Measurements from ENCODE around the gene PBX4. TPM values are rescaled to one million over a fixed set of nuclear protein-coding genes. Genes with fewer than 3 reads are reported as not detected.
"Not testable (repeated sequence)": the region's sequence is repeated elsewhere in the genome, so short reads cannot be mapped to it uniquely, and the experiment has no call there.

PBX4 gene
- total RNA-seq, 1 experiment from 2014 or later = 2.6 TPM

DNA sequence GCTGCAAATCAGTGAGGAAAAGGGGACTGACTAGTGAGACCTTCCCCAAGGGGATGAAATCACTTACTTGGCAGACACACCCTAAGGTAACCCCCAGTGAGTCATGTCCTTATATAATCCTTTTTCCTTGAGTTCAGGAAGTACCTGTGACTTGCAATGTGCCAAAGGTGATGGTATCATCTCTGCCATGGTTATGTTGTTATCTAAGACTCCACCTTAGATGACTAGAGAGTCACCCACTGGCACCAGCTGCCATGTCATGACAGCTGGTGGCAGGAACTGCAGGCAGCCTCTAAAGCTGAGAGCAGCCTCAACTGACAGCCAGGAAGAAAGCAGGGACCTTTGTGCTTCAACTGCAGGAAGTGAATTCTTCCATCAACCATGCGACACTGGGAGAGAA, 12.5 kb downstream of the PBX4 start:
- DNase-seq (ENCODE audit: low read depth) = peak; percentile 87

DNA sequence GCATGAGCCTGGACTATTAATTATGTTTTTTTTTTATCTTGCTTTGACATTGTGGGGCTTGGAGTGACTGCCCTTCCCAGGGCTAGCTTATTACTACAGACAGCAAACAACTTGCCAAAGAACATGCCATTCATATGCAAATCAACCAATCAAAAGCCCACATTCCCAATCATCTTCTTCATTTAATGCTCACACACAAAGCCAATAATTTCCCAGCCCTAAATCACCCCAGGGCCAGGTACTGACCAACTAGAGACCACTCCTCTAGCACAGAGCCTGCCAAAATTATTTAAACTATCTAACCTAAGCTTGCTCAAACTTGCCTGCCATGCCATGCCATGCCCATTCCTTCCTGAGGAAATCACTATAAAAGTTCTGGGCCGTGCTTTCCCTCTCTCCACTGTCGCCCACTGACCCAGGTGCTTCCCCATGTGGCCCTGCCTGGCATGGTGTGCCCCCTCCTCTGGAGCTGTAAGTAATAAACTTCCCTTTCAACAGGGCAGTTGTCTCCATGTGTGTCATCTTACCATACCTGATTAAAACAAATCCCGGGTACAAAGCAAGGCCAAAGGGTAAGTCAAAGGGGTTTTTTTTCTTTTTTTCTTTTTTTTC, 15.7 kb downstream of the PBX4 start:
- in situ Hi-C loops (cut with HindIII; ENCODE audit: low pct_unique_long_range_greater_than_20kb, low sequenced_read_pairs) = no loop called here
- no peak for DNase-seq (ENCODE audit: low read depth)

More for the DNA sequence above, 12.5 kb downstream of the PBX4 start:
- in situ Hi-C loops (cut with HindIII; ENCODE audit: low pct_unique_long_range_greater_than_20kb, low sequenced_read_pairs) = no loop called here

DNA sequence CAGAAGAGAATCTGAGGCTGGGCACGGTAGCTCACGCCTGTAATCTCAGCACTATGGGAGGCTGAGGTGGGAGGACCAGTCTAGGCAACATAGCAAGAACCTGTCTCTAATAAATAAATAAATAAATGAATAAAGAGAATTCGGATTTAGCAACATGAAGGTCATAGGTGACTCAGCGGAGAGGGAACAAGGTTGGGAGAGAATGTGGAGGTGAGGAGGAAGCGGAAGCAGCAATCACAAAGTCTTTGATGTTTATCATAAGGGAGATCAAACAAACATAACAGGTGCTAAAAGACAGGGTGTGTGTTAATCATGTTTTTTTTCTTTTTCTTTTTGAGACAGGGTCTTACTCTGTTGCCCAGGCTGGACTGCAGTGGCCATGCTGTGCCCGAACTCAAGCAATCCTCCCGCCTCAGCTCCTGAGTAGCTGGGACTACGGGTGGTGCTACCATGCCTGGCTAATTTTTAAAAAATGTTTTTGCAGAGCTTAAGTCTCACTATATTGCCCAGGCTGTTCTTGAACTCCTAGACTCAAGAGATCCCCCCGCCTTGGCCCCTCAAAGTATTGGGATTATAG, 16.3 kb downstream of the PBX4 start:
- no peak for DNase-seq (ENCODE audit: low read depth)
- in situ Hi-C loops (cut with HindIII; ENCODE audit: low pct_unique_long_range_greater_than_20kb, low sequenced_read_pairs) = no loop called here

DNA sequence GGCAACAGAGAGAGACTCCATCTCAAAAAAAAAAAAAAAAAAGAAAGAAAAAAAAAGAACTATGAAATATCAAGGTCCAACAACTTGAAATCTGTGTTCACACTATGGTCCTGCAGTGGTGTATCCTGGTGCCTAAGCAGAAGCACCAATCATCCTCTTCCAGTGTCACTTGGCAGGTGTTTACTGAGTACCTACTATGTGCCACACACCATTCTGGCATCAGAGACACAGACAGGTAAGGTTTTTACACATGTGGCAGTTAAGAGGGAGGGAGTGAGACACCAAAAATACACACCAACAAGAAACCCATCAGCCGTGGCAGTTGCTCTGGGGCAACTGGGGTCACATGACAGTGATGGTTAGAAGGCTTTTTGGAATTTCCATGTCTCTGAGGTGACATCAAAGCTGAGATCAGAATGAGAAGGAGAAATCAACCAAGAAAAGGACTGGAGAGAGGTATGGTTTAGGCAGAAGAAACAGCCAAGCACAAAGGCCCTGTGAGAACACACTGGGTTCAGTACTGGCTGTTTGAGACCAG, 17.6 kb downstream of the PBX4 start:
- in situ Hi-C loops (cut with HindIII; ENCODE audit: low pct_unique_long_range_greater_than_20kb, low sequenced_read_pairs) = no loop called here
- no peak for DNase-seq (ENCODE audit: low read depth)

DNA sequence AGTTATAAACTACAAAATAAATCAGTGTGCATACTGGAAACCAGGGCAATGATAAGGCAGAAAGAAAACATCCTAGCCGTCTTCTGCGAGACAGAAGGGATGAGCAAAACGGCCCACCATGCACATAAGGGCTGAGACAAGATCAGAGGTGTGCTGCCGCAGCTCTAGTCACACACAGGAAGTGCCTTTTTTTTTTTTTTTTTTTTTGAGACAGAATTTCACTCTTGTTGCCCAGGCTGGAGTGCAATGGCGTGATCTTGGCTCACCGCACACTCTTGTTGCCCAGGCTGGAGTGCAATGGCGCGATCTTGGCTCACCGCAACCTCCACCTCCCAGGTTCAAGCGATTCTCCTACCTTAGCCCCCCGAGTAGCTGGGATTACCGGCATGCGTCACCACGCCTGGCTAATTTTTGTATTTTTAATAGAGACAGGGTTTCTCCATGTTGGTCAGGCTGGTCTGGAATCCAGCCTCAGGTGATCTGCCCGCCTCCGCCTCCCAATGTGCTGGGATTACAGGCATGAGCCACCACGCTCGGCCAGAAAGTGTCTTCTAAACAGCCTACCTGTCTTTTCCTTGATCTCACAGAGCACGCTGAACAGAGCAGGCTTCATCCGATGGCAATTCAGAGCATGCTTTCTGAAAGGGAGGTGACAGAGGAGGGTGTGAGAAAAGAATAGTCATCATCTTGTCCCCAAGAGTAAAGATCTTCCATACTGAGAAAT, 19.6 kb downstream of the PBX4 start:
- in situ Hi-C loops (cut with HindIII; ENCODE audit: low pct_unique_long_range_greater_than_20kb, low sequenced_read_pairs) = not testable (repeated sequence)

DNA sequence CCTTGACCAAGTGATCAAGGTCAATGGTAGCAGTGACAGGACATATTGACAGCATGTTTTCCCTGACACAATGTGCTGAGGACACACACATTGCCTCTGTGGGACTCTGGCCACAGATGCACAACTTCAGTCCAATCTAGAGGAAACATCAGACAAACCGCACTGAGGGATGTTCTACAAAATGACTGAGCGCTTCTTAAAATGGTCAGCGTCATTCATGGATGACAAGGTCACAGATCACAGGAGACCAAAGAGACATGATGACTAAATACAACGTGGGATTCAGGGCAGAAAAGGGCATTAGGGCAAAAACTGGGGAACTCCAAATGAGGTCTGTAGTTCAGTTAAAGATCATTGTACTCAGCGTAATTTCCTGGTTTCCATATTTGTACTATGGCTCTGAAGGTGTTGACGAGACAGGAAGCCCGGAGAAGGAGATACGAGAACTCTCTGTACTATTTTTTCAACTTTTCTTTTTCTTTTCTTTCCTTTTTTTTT, 20.6 kb downstream of the PBX4 start:
- in situ Hi-C loops (cut with HindIII; ENCODE audit: low pct_unique_long_range_greater_than_20kb, low sequenced_read_pairs) = no loop called here
- DNase-seq (ENCODE audit: low read depth) = peak; percentile 82

More for the DNA sequence above, 19.6 kb downstream of the PBX4 start:
- DNase-seq (ENCODE audit: low read depth) = not testable (repeated sequence)

DNA sequence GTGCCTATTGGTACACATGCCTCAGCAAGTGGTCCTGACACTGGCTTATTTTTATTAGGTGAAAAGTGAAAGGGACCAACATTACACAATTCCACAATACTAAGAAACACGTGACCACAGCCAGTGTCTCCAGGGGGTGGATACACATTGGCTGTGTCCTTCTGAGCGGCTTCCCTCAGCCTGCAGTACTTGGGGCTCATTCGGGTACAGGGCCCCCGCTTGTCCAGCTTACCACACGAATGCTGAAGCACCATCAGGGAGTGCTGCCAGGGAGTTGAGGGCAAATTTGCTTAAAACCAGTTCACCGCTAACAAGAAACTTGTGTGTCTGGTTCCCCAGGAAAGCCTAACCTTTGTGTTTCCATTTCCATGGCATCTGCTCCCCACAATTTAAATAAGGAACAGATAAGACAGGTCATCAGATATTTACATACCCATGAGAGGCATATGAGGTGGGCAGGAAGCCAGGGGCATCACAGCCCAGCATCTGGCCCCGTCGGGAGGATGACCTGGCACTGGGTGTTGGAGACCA, 23.3 kb downstream of the PBX4 start:
- in situ Hi-C loops (cut with HindIII; ENCODE audit: low pct_unique_long_range_greater_than_20kb, low sequenced_read_pairs) = no loop called here
- no peak for DNase-seq (ENCODE audit: low read depth)

DNA sequence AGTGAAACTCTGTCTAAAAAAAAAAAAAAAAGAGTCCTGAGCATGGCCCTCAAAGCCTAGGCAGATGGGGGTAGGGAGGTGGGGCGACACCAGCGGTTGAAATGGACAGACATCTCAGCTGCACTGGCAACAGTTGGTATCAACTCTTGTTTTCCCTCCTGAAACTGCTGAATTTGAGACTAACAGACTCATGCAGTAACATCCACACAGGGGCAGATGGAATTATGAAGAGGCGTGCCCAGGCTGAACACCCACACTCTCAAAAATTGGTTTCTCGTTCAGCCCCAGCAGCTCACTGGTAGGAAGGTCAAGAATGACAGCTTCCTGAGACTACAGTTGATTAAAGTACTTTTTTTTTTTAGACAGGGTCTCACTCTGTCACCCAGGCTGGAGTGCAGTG, 24.1 kb downstream of the PBX4 start:
- in situ Hi-C loops (cut with HindIII; ENCODE audit: low pct_unique_long_range_greater_than_20kb, low sequenced_read_pairs) = no loop called here
- DNase-seq (ENCODE audit: low read depth) = no peak

DNA sequence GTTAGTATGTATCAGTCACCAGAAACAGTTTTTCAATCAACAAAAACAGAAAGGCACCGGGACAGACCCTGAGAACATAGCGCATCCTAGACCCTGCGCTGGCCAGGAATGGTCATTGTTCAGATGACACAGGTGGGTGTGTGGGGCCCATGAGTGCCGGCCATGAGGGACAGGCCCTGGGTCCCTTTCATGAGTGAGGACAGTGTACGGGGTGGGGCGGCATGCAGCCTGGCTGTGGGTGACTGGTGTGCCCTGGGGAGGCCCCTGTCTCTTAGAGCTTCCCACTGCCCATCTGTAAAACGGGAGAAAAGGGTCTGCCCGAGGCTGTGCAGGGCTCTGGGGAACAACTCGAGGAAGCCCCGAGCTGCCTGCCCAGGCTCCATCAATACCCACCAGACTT, 25.8 kb downstream of the PBX4 start:
- in situ Hi-C loops (cut with HindIII; ENCODE audit: low pct_unique_long_range_greater_than_20kb, low sequenced_read_pairs) = no loop called here
- DNase-seq (ENCODE audit: low read depth) = no peak

DNA sequence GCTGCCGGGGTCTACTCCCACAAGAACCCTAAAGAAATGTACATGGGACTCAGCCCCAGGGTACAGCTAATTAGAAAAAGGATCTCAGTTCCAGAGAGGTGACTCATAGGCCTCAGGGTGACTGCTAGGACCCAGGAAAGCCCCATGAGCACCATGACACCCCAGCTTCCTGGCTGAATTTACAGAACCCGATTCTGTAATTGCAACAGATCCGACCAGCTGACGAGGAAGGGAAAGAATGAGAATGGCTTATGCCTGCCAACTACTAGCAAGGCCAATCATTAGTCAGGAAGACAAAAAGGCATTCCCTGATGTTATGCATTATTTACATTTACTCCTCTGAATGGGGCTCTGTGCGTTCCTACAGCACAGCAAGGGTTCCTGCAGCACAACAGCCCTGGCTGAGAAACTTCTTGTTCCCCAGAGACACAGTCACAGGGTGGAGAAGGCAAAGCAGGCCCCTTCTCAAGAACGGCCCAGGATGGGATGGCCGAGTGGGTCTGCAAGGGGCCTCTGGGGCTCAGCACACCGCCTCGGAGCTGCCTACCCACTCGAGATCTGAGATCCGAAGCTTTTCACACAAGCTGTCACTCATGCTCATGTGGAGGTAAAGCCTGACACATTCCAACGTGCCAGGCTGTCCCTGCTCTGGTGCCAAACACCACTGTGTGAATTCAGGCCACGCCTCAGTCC, 27.2 kb downstream of the PBX4 start:
- DNase-seq (ENCODE audit: low read depth) = peak; percentile 80
- in situ Hi-C loops (cut with HindIII; ENCODE audit: low pct_unique_long_range_greater_than_20kb, low sequenced_read_pairs) = no loop called here

DNA sequence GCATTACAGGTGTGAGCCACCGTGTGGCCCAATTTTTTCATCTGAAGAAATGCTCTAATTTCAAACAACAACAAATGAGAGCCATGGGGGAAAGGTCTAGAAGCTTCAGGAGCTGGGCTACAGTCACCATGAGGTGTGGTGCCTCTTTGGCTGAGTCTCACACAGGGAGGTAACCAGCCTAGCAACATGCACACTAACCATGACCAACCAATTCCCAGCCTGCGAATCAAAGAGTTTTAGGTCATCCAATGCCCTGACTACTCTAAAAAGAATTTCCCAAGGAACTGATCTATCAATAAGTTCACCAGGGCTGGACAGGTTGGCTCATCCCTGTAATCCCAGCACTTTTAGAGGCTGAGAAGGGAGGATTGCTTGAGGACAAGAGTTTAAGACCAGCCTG, 29.9 kb downstream of the PBX4 start:
- no peak for DNase-seq (ENCODE audit: low read depth)
- in situ Hi-C loops (cut with HindIII; ENCODE audit: low pct_unique_long_range_greater_than_20kb, low sequenced_read_pairs) = no loop called here

DNA sequence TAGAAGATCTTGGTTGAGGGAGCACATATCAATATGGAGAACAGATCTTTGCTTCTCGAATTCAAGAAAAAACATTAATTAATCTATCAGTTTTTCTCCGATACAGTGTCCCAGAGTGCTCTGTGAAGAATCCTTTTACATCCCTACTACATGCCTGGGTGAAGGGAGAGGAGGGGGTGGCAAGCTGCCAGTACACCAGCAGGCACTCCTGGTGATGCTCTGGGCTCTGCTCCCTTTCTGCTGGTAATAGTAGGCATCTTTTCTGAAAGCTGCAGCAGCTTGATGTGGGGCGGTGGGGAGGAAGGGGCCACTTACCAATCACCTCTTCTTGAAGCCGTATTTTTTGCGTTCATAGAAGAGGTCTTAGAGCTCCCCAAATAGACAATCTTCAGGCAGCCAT, 30.7 kb downstream of the PBX4 start:
- DNase-seq (ENCODE audit: low read depth) = no peak
- in situ Hi-C loops (cut with HindIII; ENCODE audit: low pct_unique_long_range_greater_than_20kb, low sequenced_read_pairs) = no loop called here

DNA sequence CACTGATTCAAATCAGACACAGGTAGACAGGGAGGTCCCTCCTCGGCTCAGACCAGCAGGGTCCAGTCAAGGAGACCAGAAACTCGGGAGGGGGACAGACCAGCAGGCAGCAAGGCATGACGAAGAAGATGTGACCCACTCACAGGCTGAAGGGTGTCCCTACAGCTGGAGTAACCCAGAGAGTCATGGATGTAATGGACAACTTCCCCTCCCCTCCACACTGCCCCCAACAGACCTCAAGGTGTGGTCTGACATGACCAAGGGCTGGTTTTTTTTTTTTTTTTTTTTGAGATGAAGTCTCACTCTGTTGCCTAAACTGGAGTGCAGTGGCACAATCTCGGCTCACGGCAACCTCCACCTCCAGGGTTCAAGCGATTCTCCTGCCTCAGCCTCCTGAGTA, 34.1 kb downstream of the PBX4 start:
- DNase-seq (ENCODE audit: low read depth) = no peak
- in situ Hi-C loops (cut with HindIII; ENCODE audit: low pct_unique_long_range_greater_than_20kb, low sequenced_read_pairs) = no loop called here

DNA sequence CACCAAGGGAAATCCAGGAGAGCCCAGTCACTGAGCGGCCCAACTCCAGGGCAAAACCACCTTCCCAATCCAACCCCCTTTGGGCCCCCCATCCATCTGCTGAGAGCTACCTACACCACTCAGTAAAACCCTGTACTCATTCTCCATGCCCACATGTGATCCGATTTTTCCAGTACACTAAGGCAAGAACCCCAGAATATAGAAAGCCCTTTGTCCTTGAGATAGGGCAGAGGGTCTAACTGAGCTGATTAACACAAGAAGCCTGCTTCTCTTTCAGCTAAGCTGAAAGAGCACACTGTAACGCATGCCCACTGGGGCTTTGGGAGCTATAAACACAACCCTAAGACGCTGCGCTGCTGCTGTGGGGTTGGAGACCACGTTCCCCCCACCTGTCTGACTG, 36.0 kb downstream of the PBX4 start:
- DNase-seq (ENCODE audit: low read depth) = no peak
- in situ Hi-C loops (cut with HindIII; ENCODE audit: low pct_unique_long_range_greater_than_20kb, low sequenced_read_pairs) = no loop called here

DNA sequence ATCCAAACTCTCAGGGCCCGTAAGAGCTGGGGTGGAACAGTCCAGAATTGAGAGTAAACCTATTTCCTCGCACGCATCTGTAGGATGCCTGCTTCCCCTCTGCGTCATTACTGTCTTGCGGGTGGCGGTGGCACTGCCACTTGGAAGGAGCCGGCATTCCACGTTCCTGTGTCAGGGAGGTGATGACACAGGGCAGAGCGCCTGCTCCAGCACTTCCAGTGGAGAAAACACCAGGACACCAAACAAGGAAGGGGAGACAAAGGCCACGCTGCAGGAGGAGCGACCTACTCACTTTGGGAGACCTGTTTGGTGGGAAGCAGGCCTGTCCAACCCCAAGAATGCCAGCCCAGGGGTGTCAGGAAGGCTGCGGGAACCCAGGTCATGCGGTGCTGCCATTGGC, 37.1 kb downstream of the PBX4 start:
- in situ Hi-C loops (cut with HindIII; ENCODE audit: low pct_unique_long_range_greater_than_20kb, low sequenced_read_pairs) = no loop called here

DNA sequence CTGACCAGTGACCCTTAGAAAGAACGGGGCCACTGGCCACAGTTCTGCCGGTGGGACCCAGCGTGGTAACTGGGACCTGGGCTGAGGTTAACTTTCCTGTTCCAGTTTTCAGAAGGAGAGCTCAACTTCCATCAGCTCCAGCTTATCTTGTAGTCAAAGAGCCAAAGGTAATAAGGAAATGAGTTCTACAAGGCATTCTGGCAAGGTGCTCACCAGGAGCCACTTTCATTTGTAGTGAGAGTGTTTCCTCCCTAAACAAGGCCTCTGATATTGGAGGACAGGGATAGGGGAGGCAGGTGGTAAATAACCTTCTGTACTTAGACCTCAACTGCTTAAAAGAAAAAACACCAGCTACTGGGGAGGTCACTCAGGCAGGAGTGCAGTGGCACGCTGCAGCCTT, 38.1 kb downstream of the PBX4 start:
- in situ Hi-C loops (cut with HindIII; ENCODE audit: low pct_unique_long_range_greater_than_20kb, low sequenced_read_pairs) = no loop called here
- DNase-seq (ENCODE audit: low read depth) = no peak

More for the DNA sequence above, 37.1 kb downstream of the PBX4 start:
- no peak for DNase-seq (ENCODE audit: low read depth)

DNA sequence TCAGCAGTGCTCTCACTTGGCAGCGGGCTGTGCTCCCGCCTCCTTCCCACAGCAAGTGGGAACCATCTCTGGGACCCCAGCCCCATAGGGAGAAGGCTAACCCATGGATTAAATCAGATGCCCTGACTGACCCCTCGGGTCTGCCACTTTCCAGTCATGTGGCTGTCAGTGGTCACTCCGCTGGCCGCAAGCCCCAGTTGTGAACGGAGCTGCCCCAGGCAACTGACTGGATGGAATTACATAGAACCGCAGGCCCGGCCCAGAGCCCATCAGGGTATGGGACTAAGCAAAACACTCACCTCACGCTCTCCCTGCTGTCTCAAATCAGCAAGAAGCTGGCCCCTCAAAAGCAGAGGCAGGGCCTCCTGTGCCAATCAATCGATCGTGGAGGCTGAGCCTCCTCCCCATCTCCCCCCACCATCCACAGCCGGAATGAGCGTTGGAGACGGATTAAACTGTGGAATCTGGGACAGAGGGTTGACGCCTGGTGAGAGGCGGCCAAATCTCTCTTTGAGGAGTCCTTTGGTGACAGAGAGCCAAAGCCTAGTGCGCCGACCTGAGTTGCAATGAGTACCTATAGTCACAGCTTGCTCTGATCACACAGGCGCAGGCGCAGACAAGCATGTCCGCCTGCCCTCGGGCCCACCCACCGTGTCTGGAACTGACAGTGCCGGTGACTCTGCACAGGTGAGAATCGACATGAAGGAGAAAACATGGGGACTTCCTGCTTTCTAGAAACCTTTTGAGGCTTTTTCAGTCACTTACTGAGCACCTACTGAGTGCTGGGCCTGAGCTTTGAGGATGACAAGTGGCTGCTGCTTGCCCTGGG, 38.7 kb downstream of the PBX4 start:
- no peak for DNase-seq (ENCODE audit: low read depth)
- in situ Hi-C loops (cut with HindIII; ENCODE audit: low pct_unique_long_range_greater_than_20kb, low sequenced_read_pairs) = no loop called here

DNA sequence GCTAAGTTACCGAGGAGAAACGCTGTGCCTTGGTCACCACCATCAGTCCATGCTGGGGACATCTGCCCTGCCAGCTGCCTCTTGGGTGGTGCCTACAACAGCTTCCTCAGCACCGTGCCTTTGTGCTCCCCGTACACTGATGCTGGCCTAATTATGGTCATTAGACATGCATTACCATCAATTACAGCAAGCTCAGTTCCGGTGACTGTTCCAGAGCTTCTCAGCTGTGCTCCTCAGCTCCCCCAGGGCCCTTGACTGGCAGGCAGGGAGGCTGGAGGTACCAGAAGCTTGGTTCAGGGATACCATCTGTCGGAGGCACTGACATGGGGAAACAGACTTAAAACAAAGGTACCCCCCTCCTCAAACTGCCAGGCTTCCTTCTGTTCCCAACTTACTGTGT, 40.2 kb downstream of the PBX4 start:
- in situ Hi-C loops (cut with HindIII; ENCODE audit: low pct_unique_long_range_greater_than_20kb, low sequenced_read_pairs) = no loop called here
- DNase-seq (ENCODE audit: low read depth) = no peak

Measured in Caki2 (cell line).